ENCODE results near the gene FABP3.

FABP3 gene

DNA sequence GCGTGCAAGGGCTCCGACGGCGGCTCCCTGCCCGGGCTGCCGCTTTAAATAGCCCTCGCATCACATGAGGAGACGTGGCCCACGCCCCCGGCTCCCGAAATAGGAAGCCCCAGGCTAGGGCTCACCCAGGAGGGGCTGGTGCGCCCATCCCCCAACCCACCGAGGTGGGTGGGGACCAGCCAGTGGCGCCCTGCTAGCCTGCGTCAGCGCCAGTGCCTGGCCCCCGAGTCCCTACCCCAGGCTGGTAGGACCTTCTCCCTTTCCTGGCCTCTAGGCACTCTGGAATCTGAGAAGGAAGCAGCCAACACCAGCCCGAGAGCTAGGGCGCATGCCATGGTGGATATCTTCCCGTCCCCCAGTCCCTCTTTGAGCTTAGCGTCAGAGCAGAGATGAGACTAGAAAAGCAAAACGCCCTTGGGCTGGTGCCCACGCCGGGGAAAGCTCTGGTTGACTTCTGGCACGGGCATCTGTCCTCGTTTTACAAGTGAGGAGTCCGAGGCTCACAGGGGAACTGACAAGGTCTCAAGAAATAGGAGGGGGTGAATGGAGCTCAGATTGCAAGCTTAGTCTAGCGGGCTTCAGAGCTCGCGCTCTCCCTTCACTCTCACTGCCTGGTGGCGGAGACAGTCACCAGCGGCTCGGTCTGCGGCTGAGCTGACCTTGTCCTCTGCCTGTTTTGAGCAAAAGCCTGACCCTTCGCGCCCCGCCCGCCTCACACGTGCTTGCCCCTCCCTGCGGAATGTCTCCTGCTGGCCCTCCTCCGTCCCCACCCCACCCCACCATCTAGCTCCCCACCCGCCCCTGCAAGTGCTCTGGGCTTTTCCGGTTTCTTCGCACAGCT, at the start of gene FABP3:
Gene FABP3, minus strand, starts transcription at position 21 of the 841 bp plus-strand sequence. CDS start 62 bp downstream, outside the sequence.
- Mint-ChIP-seq H3K36me3 (ENCODE audit: low read depth) (peaks cover 4% of the 10 kb centered on the region), H3K27me3 (ENCODE audit: low read depth) (peaks cover 9% of the 10 kb centered on the region), H3K4me1 (ENCODE audit: low read depth) (peaks cover 8% of the 10 kb centered on the region), H3K4me3 (peak within 1 kb of the TSS; percentile 73), H3K27ac (no peak within 1 kb of the TSS), H3K9me3 (no peaks in the 10 kb centered on the region)

DNA sequence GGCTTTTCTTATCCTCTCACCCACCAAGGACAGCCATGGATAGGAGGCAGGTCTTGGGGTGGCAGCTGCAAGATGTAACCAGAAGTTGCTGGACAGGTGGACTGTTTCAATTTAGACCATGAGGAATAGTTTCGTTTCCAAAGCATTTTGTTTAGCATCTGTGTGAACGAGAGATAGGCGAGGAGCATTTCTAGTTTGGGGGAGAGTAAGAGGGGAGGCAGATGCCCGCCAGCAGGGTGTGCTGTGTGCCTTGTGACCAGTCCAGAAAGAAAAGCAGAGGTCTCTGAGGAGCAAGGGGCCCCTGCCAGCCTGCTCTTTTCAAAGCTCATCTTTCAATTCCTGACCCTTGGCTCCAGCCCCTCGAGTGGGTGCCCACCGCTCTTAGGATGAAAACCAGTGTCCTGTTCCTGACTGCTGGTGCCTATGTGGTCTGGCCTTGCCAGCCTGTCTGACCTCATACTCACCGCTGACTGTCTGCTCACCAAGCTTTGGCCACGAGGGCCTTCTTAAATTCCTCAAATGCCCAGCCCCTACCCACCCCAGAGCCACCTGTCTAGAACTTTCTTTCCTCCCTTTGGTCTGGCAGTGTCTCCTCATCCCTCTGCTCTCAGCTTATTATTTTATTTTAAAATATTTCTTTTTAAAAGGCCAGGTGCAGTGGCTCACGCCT, 48.6 kb upstream of the FABP3 start:
- peaks cover 30% of the 10 kb centered on the region for H3K27me3 Mint-ChIP-seq (ENCODE audit: low read depth)
- H3K4me3 Mint-ChIP-seq, result no peak overlapping the region
- no peaks in the 10 kb centered on the region for H3K36me3 Mint-ChIP-seq (ENCODE audit: low read depth)

DNA sequence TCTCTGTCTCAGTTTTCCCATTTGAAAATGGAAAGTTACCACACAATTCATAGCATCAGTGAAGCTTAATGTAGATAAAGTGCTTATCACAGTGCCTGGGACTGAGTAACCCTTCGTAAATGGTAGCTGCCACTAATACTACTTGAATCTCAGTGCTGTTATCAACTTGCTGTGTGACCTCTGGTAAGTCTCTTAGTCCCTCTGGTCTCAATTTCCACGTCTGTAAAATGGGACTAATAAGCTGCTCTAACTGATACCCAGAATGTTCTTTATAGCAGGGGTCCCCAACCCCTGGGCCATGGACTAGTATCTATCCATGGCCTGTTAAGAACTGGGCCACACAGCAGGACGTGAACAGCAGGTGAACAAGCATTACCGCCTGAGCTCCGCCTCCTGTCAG, 47.8 kb upstream of the FABP3 start:
- peaks cover 3% of the 10 kb centered on the region for H3K4me1 Mint-ChIP-seq (ENCODE audit: low read depth)
- no peak overlapping the region for H3K4me3 Mint-ChIP-seq
- H3K9me3 Mint-ChIP-seq, result no peaks in the 10 kb centered on the region
- no peak overlapping the region for H3K27ac Mint-ChIP-seq
- no peaks in the 10 kb centered on the region for H3K36me3 Mint-ChIP-seq (ENCODE audit: low read depth)
- H3K27me3 Mint-ChIP-seq (ENCODE audit: low read depth), result peaks cover 38% of the 10 kb centered on the region

More for the DNA sequence above, 48.6 kb upstream of the FABP3 start:
- H3K9me3 Mint-ChIP-seq, result no peaks in the 10 kb centered on the region
- H3K4me1 Mint-ChIP-seq (ENCODE audit: low read depth), result peaks cover 3% of the 10 kb centered on the region
- no peak overlapping the region for H3K27ac Mint-ChIP-seq

DNA sequence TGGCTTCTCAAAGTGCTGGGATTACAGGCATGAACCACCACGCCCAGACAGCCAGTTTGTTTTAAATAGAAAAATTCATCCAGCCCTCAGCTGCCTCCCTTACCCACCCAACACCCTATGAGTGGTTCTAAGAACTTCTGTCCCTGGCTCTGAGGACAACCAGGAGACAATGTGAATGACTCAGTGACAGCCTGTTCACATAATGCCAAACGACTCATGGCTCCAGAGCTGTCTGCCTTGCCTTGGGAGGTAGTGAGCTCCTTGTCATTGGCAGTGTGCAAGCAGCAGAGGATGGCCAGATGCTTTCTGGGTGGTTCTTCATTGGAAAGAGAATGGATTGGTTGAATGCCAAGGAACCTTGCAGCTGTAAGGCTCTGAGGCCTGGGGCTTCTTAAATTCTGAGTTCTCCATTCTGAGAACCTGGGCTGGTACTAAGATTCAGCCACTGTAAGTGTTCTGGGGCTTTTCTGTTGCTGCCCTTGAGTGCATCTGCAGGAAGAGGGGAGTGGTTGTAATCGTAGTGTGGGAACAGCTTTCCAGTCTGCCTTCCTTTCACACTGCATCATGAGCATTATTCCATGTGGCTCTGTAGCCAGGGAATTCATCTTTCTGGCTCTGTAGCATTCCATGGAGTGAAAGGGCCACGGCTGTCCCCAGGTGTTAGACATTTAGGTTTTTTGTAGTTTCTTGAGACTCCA, 45.9 kb upstream of the FABP3 start:
- no peak overlapping the region for H3K27ac Mint-ChIP-seq
- peaks cover 53% of the 10 kb centered on the region for H3K27me3 Mint-ChIP-seq (ENCODE audit: low read depth)

DNA sequence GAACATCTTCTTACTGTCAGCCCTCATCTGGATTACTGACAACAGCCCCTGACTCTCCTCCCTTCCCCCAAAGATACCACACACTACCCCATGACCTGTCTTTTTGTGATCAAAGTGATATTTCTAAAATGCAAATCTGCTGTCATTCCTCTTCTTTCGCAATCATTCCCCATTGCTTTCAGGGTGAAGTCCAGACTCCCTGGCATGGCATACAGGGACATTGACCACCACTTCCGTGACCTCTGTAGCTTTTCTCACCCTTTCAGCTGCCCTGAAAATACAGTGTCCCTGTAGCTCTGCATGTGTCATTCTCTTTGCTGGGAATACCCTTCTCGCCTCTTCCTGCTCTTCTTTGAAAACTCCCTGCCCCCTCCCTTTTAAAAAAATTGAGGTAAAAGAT, 44.3 kb upstream of the FABP3 start:
- peaks cover 2% of the 10 kb centered on the region for H3K36me3 Mint-ChIP-seq (ENCODE audit: low read depth)
- peaks cover 3% of the 10 kb centered on the region for H3K4me1 Mint-ChIP-seq (ENCODE audit: low read depth)
- no peak overlapping the region for H3K27ac Mint-ChIP-seq
- no peaks in the 10 kb centered on the region for H3K9me3 Mint-ChIP-seq
- peaks cover 49% of the 10 kb centered on the region for H3K27me3 Mint-ChIP-seq (ENCODE audit: low read depth)
- no peak overlapping the region for H3K4me3 Mint-ChIP-seq

More for the DNA sequence above, 45.9 kb upstream of the FABP3 start:
- no peaks in the 10 kb centered on the region for H3K9me3 Mint-ChIP-seq
- no peak overlapping the region for H3K4me3 Mint-ChIP-seq
- H3K36me3 Mint-ChIP-seq (ENCODE audit: low read depth), result no peaks in the 10 kb centered on the region
- H3K4me1 Mint-ChIP-seq (ENCODE audit: low read depth), result peaks cover 5% of the 10 kb centered on the region

DNA sequence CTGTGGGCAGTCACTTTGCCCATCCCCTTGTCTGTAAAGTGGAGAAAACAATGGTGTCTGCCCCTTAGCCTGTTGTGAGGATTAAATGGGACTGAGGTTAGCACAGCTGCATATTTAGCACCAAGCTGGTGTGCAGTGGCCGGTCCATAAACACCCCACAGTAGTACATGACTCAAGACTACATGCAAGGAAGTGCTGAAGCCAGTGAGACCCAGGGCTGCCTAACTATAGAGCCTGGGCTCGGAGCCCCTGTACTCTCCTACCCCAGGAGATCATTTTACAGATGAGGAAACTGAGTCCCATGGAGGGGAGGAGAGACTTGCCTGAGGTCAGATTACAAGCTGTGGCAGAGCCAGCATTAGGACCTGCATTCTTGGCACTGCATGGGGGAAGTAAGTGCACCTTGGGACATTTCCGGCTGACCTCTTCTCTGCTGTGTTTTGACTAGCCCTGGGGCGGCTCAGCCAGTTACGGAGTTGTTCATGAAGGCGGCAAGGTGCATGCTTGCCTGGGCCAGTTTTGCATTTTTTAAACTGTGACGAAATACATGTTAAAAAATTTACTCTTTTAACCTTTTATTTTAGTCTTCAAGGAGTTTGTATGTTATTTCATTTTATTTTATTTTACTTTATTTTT, 43.3 kb upstream of the FABP3 start:
- no peaks in the 10 kb centered on the region for H3K9me3 Mint-ChIP-seq
- H3K4me1 Mint-ChIP-seq (ENCODE audit: low read depth), result peaks cover 3% of the 10 kb centered on the region
- no peak overlapping the region for H3K4me3 Mint-ChIP-seq
- no peak overlapping the region for H3K27ac Mint-ChIP-seq
- peaks cover 56% of the 10 kb centered on the region for H3K27me3 Mint-ChIP-seq (ENCODE audit: low read depth)
- peaks cover 2% of the 10 kb centered on the region for H3K36me3 Mint-ChIP-seq (ENCODE audit: low read depth)

DNA sequence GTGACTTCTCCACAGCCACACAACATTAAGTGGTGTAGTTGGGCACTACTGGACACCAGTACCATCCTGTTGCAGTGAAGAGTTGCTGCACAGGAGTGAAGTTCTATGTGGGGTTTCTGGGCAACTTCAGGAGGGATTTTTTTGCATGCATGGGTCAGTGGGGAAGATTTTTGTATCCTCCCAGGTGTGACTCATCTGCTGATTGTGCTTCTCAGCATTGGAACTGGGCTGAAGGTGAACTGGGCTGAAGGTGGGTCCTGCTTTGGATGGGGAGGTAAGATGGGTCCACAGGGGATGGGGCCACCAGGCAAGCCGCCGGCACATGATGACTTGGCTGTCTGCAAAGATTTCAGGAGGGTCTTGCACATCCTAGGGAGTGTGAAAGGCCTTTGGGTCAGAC, 42.8 kb upstream of the FABP3 start:
- Mint-ChIP-seq H3K9me3 (no peaks in the 10 kb centered on the region), H3K4me1 (ENCODE audit: low read depth) (peaks cover 3% of the 10 kb centered on the region), H3K27ac (no peak overlapping the region), H3K4me3 (no peak overlapping the region), H3K27me3 (ENCODE audit: low read depth) (peaks cover 60% of the 10 kb centered on the region), H3K36me3 (ENCODE audit: low read depth) (peaks cover 2% of the 10 kb centered on the region)

DNA sequence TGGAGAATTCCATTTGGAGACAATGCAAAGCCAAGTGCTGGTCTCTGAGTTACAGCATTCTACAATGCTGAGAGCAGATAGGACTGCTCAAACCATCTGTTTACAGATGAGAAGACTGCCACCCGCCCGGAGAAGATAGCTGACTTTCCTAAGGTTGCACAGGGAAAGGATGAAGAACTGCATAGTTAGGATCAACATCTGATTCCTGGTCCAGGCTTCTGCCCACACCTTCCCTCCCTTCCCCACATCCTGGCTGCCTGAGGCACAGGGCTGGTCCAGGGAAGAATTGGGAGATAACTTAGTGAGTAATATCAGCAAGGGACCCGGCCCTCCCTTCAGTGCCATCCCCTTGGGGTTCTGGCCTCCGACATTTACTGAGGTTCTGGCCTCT, 42.1 kb upstream of the FABP3 start:
- no peaks in the 10 kb centered on the region for H3K9me3 Mint-ChIP-seq
- H3K4me1 Mint-ChIP-seq (ENCODE audit: low read depth), result peaks cover 3% of the 10 kb centered on the region
- H3K27me3 Mint-ChIP-seq (ENCODE audit: low read depth), result peaks cover 63% of the 10 kb centered on the region
- no peak overlapping the region for H3K4me3 Mint-ChIP-seq
- H3K27ac Mint-ChIP-seq, result no peak overlapping the region
- H3K36me3 Mint-ChIP-seq (ENCODE audit: low read depth), result peaks cover 2% of the 10 kb centered on the region

DNA sequence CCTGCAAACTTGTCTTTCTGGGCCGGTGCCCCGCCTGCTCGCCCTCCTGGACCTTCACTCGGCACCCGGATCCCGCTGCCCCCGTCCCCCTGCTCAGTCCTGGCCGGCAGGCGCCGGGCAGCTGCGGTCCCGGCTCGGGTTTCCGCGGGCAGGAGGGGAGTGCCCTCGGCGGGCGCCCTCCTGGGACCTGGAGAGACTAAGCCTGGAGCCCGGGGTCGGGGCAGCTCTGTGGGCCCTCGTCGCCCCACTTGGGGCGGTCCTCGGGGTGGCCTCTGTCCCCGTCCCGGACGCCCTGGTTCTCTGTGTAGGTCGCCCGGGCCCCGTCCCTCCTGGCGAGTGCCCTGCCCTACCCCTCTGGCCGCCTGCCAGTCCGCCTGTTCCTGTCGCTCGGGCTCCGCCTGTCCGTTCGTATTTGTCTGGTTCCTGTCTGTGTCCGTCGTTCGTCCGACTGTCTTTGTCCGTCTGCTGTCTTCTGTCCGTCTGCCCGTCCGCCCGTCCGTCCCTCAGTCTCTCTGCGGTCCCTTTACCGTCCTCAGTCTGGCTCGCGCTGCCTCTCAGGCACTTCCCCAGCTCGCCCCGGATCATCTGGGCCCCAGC, 40.6 kb upstream of the FABP3 start:
- peaks cover 76% of the 10 kb centered on the region for H3K27me3 Mint-ChIP-seq (ENCODE audit: low read depth)
- H3K9me3 Mint-ChIP-seq, result no peaks in the 10 kb centered on the region
- H3K36me3 Mint-ChIP-seq (ENCODE audit: low read depth), result peaks cover 2% of the 10 kb centered on the region
- peaks cover 3% of the 10 kb centered on the region for H3K4me1 Mint-ChIP-seq (ENCODE audit: low read depth)
- H3K27ac Mint-ChIP-seq, result no peak overlapping the region
- H3K4me3 Mint-ChIP-seq, result peak overlapping the region; percentile 90

DNA sequence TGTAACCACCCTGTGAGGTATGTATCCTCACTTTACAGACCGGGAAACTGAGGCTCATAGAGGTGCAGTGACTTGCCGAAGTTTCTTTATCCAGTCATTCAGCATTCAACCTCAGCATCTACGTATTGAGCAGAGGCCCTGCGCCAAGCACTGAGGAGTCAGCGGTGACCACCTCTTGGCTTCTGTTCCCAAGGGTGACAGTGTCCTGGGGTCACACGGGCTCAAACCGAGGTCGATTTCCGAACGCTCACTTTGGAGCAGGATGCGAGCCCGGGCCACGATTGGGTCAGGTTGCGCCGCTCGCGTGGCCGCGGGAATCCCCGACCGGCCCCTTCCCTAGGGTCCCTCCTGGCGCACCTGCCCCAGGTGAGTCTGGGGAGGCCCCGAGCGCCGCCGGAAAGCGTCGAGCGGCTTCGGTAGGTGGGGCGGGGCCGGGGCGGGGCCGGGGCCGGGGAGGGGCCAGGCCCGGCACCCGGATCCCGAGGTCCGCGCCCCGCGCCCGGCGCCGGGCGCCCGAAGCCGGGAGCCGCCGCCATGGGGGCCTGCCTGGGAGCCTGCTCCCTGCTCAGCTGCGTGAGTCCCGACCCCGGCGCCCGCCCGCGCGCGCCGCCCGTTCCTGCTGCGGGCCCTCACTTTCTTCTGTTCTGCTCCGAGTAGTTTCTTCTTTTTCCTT, 40.0 kb upstream of the FABP3 start, which contains the start of gene SERINC2:
Gene SERINC2, plus strand, starts transcription at position 482 of the 673 bp plus-strand sequence. Its CDS starts 53 bp downstream, at position 535.
- peaks cover 2% of the 10 kb centered on the region for H3K36me3 Mint-ChIP-seq (ENCODE audit: low read depth)
- peak within 1 kb of the TSS; percentile 90 for H3K4me3 Mint-ChIP-seq
- no peaks in the 10 kb centered on the region for H3K9me3 Mint-ChIP-seq
- peaks cover 3% of the 10 kb centered on the region for H3K4me1 Mint-ChIP-seq (ENCODE audit: low read depth)
- peaks cover 82% of the 10 kb centered on the region for H3K27me3 Mint-ChIP-seq (ENCODE audit: low read depth)
- no peak within 1 kb of the TSS for H3K27ac Mint-ChIP-seq

DNA sequence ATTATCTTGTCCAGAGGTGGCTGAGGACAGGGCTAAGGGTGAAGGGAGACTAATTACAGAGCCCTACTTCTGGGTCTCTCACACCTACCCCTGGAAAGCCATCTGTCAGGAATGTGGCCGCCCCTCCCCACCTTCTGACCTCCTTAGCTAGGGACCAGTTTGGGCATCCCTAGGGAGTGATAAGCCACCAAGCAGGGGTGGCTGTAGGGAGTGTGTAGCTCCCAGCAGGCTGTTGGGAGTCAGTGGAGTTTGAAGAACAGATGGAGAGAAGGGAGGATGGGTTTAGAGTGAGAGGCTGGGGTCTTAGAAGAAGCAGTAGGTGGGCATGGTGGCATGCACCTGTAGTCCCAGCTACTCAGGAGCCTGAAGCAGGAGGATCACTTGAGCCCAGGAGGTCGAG, 39.3 kb upstream of the FABP3 start:
- Mint-ChIP-seq H3K36me3 (ENCODE audit: low read depth) (peaks cover 2% of the 10 kb centered on the region), H3K27me3 (ENCODE audit: low read depth) (peaks cover 78% of the 10 kb centered on the region), H3K4me3 (peak overlapping the region; percentile 30), H3K9me3 (no peaks in the 10 kb centered on the region), H3K27ac (no peak overlapping the region), H3K4me1 (ENCODE audit: low read depth) (peaks cover 3% of the 10 kb centered on the region)

DNA sequence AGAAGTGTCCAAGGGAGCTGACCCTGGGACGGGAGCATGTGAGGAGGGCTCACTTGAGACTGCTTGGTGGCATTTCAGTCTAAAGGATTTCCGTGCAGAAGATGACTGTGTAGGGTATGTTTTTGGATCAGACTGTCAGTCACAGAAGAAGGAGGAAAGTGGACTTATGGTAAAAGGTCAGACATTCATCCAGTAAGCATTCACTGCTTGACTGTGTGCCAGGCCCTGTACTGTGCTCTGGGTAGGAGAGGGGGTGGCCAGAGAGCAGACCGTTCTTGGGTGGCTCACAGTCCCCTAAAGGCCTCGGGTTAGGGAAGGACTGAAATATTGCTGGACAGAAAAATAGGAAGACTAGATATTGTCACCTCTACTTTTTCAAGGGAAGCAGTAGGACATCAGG, 38.0 kb upstream of the FABP3 start:
- peaks cover 2% of the 10 kb centered on the region for H3K36me3 Mint-ChIP-seq (ENCODE audit: low read depth)
- no peak overlapping the region for H3K27ac Mint-ChIP-seq
- H3K27me3 Mint-ChIP-seq (ENCODE audit: low read depth), result peaks cover 68% of the 10 kb centered on the region
- H3K4me1 Mint-ChIP-seq (ENCODE audit: low read depth), result peaks cover 3% of the 10 kb centered on the region
- H3K4me3 Mint-ChIP-seq, result no peak overlapping the region
- H3K9me3 Mint-ChIP-seq, result no peaks in the 10 kb centered on the region

DNA sequence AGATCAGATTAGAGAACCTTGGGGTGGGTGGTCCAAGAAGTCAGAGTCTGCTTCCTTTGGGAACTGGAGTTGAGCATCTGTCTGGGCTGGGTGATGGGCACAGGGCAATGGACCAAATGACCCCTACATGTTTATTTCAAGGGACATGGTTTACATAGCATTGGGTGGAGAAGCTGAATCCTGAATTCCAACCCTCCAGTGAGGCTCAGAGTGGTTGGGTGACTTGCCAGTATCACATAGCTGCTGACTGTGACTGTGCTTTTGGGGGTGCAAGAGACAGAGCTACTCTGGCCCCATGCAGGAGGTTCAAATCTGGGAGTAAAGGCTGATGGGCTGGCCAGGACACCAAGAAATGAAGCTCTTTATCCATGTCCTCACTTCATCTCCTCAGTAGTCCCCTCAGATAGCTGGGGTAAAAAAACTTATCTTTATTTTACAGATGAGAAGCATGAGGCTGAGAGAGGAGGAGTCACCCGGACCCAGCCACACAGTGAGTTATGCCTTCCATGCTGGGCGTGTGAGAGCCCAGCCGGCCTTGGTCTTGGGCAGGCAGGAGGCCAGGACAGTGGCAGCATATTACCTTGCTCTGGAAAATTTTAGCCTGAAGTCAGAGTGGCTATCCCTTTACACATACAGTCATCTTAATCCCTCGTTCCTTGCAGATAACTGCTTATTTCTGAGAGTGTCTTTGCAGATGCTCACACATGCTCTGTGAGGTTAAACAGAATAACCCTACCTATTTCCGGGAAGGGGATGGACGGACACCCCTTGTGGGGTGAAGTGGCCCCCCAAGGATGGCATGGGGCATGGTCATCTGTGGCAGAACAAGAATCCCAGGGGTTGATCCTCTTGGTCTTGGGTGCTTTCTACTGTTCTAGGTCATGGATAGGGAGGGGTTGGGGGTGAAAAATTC, 37.3 kb upstream of the FABP3 start:
- Mint-ChIP-seq H3K4me1 (ENCODE audit: low read depth) (peaks cover 3% of the 10 kb centered on the region), H3K27me3 (ENCODE audit: low read depth) (peaks cover 61% of the 10 kb centered on the region), H3K36me3 (ENCODE audit: low read depth) (peaks cover 2% of the 10 kb centered on the region), H3K4me3 (no peak overlapping the region), H3K27ac (no peak overlapping the region), H3K9me3 (no peaks in the 10 kb centered on the region)
